Smooth muscle cell (in vitro differentiated cells): ENCODE results near the gene RALGPS1. TPM values are rescaled to one million over a fixed set of nuclear protein-coding genes. Genes with fewer than 3 reads are reported as not detected.

Experiments used
- DNase-seq: peaks from one replicate; lab custom pipeline; 2025; ENCODE audit not compliant: unreplicated experiment; lab: John Stamatoyannopoulos, UW
- H2AFZ ChIP-seq: fragments of 200-600 bp; sonication (generic); 2 replicates; pipeline ENCODE4 v1.6.0; 2016; ENCODE audit warnings: antibody characterized with exemption, low read depth, mild to moderate bottlenecking
- H3F3A ChIP-seq: fragments of 200-600 bp; sonication (generic); 2 replicates; pipeline ENCODE4 v1.6.0; 2017; ENCODE audit warnings: antibody characterized with exemption, low read depth
- H3K27ac ChIP-seq: fragments of 200-600 bp; sonication (generic); 2 replicates; pipeline ENCODE4 v1.5.1; 2016; ENCODE audit warnings: low read depth, mild to moderate bottlenecking
- H3K27me3 ChIP-seq: fragments of 200-600 bp; sonication (generic); 2 replicates; pipeline ENCODE4 v1.6.1; 2016; ENCODE audit warnings: low read depth, mild to moderate bottlenecking
- H3K36me3 ChIP-seq: fragments of 200-600 bp; sonication (generic); 2 replicates; pipeline ENCODE4 v1.5.1; 2016; ENCODE audit warnings: low read depth
- H3K4me1 ChIP-seq: fragments of 200-600 bp; sonication (generic); 2 replicates; pipeline ENCODE4 v1.5.1; 2016; ENCODE audit warnings: low read depth
- H3K4me2 ChIP-seq: fragments of 200-600 bp; sonication (generic); 2 replicates; pipeline ENCODE4 v1.6.0; 2016; ENCODE audit warnings: mild to moderate bottlenecking
- H3K4me3 ChIP-seq: fragments of 200-600 bp; sonication (generic); 2 replicates; pipeline ENCODE4 v1.5.1; 2016; ENCODE audit warnings: mild to moderate bottlenecking
- H3K79me2 ChIP-seq: fragments of 200-600 bp; sonication (generic); 2 replicates; pipeline ENCODE4 v1.6.0; 2016; ENCODE audit warnings: low read depth, mild to moderate bottlenecking
- H3K9ac ChIP-seq: fragments of 200-600 bp; sonication (generic); 2 replicates; pipeline ENCODE4 v1.6.0; 2016; ENCODE audit warnings: low read depth
- H3K9me3 ChIP-seq: fragments of 200-600 bp; sonication (generic); replicated peaks from 2 replicates; pipeline ENCODE4 v1.5.1; 2016; ENCODE audit warnings: low read depth
- H4K20me1 ChIP-seq: fragments of 200-600 bp; sonication (generic); 2 replicates; pipeline ENCODE4 v1.6.0; 2016; ENCODE audit warnings: low read depth
- WGBS: methylation state at CpG from one replicate; pipeline ENCODE4 v1.1.7; 2016; ENCODE audit warnings: low lambda C conversion rate; 5-methylcytosine and 5-hydroxymethylcytosine counted together
- polyA plus RNA-seq: library from polyadenylated mRNA; unstranded; fragments of >200 nt; fragmentation: Nextera tagmentation; extraction: Ambion mirVana; gene quantifications from 2 replicates; pipeline ENCODE4 v1.2.1, GENCODE V29; 2016
- total RNA-seq: library from RNA; depleted of rRNA; stranded (reverse); fragments of >200 nt; gene quantifications from 2 replicates; pipeline ENCODE4 v1.2.3, GENCODE V29; 2014
- TF ChIP-seq, protein P1 (sequence below): fragments of 200-600 bp; sonication (generic); IDR thresholded peaks from 2 replicates; pipeline ENCODE4 v1.5.1; 2017; ENCODE audit warnings: borderline replicate concordance, mild to moderate bottlenecking, antibody characterized with exemption; ENCODE audit not compliant: insufficient read depth, poor library complexity, severe bottlenecking

Gene RALGPS1
- total and polyA plus RNA-seq, 2 experiments from 2014 or later: 2.1 to 4.0 TPM

- 91% methylated on average over 4 of the region's 4 CpGs for WGBS
- Histone ChIP-seq H3K4me2 (no peak overlapping the region), H3K27ac (no peak overlapping the region), H3K9ac (no peak overlapping the region), H3K79me2 (no peaks in the 10 kb centered on the region), H3F3A (peaks cover 11% of the 10 kb centered on the region), H3K4me3 (no peak overlapping the region), H3K9me3 (no peaks in the 10 kb centered on the region), H3K27me3 (no peaks in the 10 kb centered on the region), H2AFZ (no peak overlapping the region), H3K36me3 (no peaks in the 10 kb centered on the region), H4K20me1 (no peaks in the 10 kb centered on the region), H3K4me1 (peaks cover 16% of the 10 kb centered on the region)
- TF ChIP-seq, protein P1, sequence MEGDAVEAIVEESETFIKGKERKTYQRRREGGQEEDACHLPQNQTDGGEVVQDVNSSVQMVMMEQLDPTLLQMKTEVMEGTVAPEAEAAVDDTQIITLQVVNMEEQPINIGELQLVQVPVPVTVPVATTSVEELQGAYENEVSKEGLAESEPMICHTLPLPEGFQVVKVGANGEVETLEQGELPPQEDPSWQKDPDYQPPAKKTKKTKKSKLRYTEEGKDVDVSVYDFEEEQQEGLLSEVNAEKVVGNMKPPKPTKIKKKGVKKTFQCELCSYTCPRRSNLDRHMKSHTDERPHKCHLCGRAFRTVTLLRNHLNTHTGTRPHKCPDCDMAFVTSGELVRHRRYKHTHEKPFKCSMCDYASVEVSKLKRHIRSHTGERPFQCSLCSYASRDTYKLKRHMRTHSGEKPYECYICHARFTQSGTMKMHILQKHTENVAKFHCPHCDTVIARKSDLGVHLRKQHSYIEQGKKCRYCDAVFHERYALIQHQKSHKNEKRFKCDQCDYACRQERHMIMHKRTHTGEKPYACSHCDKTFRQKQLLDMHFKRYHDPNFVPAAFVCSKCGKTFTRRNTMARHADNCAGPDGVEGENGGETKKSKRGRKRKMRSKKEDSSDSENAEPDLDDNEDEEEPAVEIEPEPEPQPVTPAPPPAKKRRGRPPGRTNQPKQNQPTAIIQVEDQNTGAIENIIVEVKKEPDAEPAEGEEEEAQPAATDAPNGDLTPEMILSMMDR: no peak
- DNase-seq: no peak
These were observed 223.9 kb downstream of the RALGPS1 start for GRCh38 chr9:127138444-127138843.

DNA sequence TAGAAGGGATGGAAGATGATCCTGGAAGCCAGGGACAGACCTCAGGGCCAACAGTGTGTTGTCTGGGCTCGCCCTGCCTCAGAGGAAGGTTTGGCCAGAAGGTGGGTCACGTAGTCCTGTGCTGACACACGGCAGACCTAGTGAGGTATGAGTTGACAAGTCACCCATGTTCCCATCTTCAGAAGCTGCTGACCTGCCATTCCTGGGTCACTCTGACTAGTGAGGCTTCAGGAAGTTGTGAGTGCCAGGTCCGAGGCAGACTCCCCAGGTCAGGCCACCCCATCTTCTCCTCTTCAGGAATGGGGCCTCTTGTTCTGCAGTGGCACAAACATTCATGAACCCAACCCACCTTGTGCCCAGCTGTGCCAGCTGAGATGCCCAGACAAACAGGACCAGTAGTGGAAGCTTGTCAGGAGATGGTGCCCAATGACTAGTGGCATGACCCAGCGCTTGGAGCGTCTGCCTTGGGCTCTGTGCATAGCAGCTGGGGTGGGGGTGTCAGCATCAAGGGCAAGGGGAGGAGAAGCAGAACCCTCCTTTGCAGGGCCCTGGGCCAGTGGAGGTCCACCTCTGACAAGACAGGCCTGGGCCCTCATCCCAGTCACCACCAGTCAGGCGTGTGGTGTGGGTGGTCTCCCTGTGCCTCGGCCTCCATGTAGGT, 224.6 kb downstream of the RALGPS1 start:
- Histone ChIP-seq H3K27ac (no peak overlapping the region), H3K79me2 (no peaks in the 10 kb centered on the region), H3K36me3 (no peaks in the 10 kb centered on the region), H4K20me1 (no peaks in the 10 kb centered on the region), H3K4me1 (peaks cover 10% of the 10 kb centered on the region), H3K4me2 (no peak overlapping the region), H3K9me3 (no peaks in the 10 kb centered on the region), H3K27me3 (no peaks in the 10 kb centered on the region), H3K4me3 (no peak overlapping the region), H3K9ac (no peak overlapping the region), H3F3A (peaks cover 8% of the 10 kb centered on the region), H2AFZ (no peak overlapping the region)
- WGBS: 94% methylated on average over 8 of the region's 8 CpGs
- no peak for DNase-seq
- TF ChIP-seq, protein P1: no peak

DNA sequence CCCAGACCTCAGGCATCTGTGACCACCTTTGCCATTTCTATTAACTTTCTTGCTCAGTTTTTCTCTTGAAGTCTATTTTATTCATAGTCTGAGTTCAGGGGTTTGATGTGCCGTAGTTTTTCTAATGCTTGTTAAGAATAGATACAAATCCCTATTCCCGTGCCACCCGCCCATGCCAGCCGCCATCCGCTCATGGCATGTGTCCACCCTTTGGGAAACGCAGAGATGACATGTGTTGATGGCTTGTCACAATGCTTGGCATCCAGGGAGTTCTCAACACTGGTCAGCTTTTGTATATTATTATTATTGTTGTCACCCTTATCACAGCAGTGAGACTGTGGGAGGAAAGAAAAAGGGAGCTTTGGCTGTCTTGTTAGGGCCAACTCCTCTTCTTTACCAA, 225.2 kb downstream of the RALGPS1 start:
- DNase-seq: no peak
- Histone ChIP-seq H2AFZ (no peak overlapping the region), H3K36me3 (no peaks in the 10 kb centered on the region), H3K4me3 (no peak overlapping the region), H3K79me2 (no peaks in the 10 kb centered on the region), H4K20me1 (no peaks in the 10 kb centered on the region), H3K27ac (no peak overlapping the region), H3K4me2 (no peak overlapping the region), H3K4me1 (peaks cover 7% of the 10 kb centered on the region), H3K9me3 (no peaks in the 10 kb centered on the region), H3K9ac (no peak overlapping the region), H3K27me3 (no peaks in the 10 kb centered on the region), H3F3A (peaks cover 2% of the 10 kb centered on the region)
- TF ChIP-seq, protein P1: no peak
- WGBS: 97% methylated on average over 6 of the region's 6 CpGs

- Histone ChIP-seq H3K27me3 (no peaks in the 10 kb centered on the region), H3F3A (no peaks in the 10 kb centered on the region), H3K4me1 (peaks cover 7% of the 10 kb centered on the region), H2AFZ (no peak overlapping the region), H3K9ac (no peak overlapping the region), H3K36me3 (no peaks in the 10 kb centered on the region), H3K79me2 (no peaks in the 10 kb centered on the region), H3K27ac (no peak overlapping the region), H4K20me1 (no peaks in the 10 kb centered on the region), H3K4me2 (no peak overlapping the region), H3K9me3 (no peaks in the 10 kb centered on the region), H3K4me3 (no peak overlapping the region)
- TF ChIP-seq, protein P1: no peak
- WGBS: 93% methylated on average over 6 of the region's 6 CpGs
- no peak for DNase-seq
These were observed 225.6 kb downstream of the RALGPS1 start for GRCh38 chr9:127140181-127140580.
